Placental pericyte (primary cell): ENCODE measurements around the gene SETD7. TPM values are rescaled to one million over a fixed set of nuclear protein-coding genes. Genes with fewer than 3 reads are reported as not detected.

Source experiments
- total RNA-seq: library from RNA; depleted of rRNA; stranded (reverse); fragments of >200 nt; gene quantifications from 2 replicates; pipeline ENCODE4 v1.2.3, GENCODE V29; 2012

Gene SETD7
- 51.0 and 78.9 TPM in 2 replicates for total RNA-seq

GRCh38 chr4:139556071-139556723, at the start of gene SETD7:
Gene SETD7 (minus strand): TSS chr4:139556219. CDS start chr4:139556137, 82 bp downstream.

GRCh38 chr4:139454111-139455045, 101.6 kb downstream of the SETD7 start, which contains the start of gene RAB33B:
Gene RAB33B (plus strand): TSS chr4:139454121. CDS start chr4:139454196, 75 bp downstream.

Other genes with a start within 250 kb of the SETD7 start
- gene RAB33B, start 102.1 kb downstream of the SETD7 start, total RNA-seq: 11.7 and 13.3 TPM in 2 replicates
- 5.9 and 12.6 TPM in 2 replicates for gene MGST2, start 109.6 kb upstream of the SETD7 start, total RNA-seq